DOHH2 (cell line): Measurements from ENCODE around the gene IQSEC1.

Experiments used
- H3F3A ChIP-seq: fragments of 200-600 bp; sonication (generic), shearing (Covaris generic); 2 replicates; pipeline ENCODE4 v1.6.0; 2016; ENCODE audit warnings: antibody characterized with exemption, mild to moderate bottlenecking; ENCODE audit not compliant: control insufficient read depth, insufficient read depth
- H3K27ac ChIP-seq: fragments of 200-600 bp; sonication (generic); 2 replicates; pipeline ENCODE4 v1.5.1; 2014; ENCODE audit warnings: low read depth, mild to moderate bottlenecking, low read length, moderate library complexity
- H3K27me3 ChIP-seq: fragments of 200-600 bp; sonication (generic); 2 replicates; pipeline ENCODE4 v1.6.1; 2014; ENCODE audit warnings: mild to moderate bottlenecking, low read length, mixed read lengths; ENCODE audit not compliant: control insufficient read depth
- H3K36me3 ChIP-seq: fragments of 200-600 bp; sonication (generic); 2 replicates; pipeline ENCODE4 v1.6.1; 2014; ENCODE audit warnings: mild to moderate bottlenecking, low read length, moderate library complexity, mixed read lengths; ENCODE audit not compliant: control insufficient read depth
- H3K4me1 ChIP-seq: fragments of 200-600 bp; sonication (generic); 2 replicates; pipeline ENCODE4 v1.6.1; 2014; ENCODE audit warnings: mild to moderate bottlenecking, low read length, mixed read lengths; ENCODE audit not compliant: control insufficient read depth
- H3K4me2 ChIP-seq: fragments of 200-600 bp; sonication (generic); 2 replicates; pipeline ENCODE4 v1.6.0; 2014; ENCODE audit warnings: mild to moderate bottlenecking, low read length, moderate library complexity
- H3K4me3 ChIP-seq: fragments of 200-600 bp; sonication (generic); 2 replicates; pipeline ENCODE4 v1.5.1; 2014; ENCODE audit warnings: mild to moderate bottlenecking, low read length, mixed read lengths
- H3K79me2 ChIP-seq: fragments of 200-600 bp; sonication (generic); 2 replicates; pipeline ENCODE4 v1.6.1; 2014; ENCODE audit warnings: mild to moderate bottlenecking, low read length, mixed read lengths; ENCODE audit not compliant: control insufficient read depth
- H3K9me2 ChIP-seq: fragments of 200-600 bp; sonication (generic); replicated peaks from 2 replicates; pipeline ENCODE4 v1.6.1; 2014; ENCODE audit warnings: mild to moderate bottlenecking, low read length, mixed read lengths; ENCODE audit not compliant: control insufficient read depth
- H3K9me3 ChIP-seq: fragments of 200-600 bp; sonication (generic); 2 replicates; pipeline ENCODE4 v1.6.1; 2014; ENCODE audit warnings: antibody characterized with exemption, low read length, mixed read lengths; ENCODE audit not compliant: control insufficient read depth, insufficient read depth
- H4K20me1 ChIP-seq: fragments of 200-600 bp; sonication (generic); 2 replicates; pipeline ENCODE4 v1.6.0; 2014; ENCODE audit warnings: low read depth, mild to moderate bottlenecking, antibody characterized with exemption, low read length, moderate library complexity; ENCODE audit not compliant: control insufficient read depth, insufficient read depth
- CTCF ChIP-seq: fragments of 200-600 bp; sonication (generic); IDR thresholded peaks from one replicate; pipeline ENCODE4 v1.5.1; 2014; ENCODE audit warnings: antibody characterized with exemption, mild to moderate bottlenecking, low read depth, low read length; ENCODE audit not compliant: poor library complexity, severe bottlenecking
- EZH2phosphoT487 ChIP-seq: fragments of 200-600 bp; sonication (generic); IDR thresholded peaks from 2 replicates; pipeline ENCODE4 v1.6.1; 2017; ENCODE audit warnings: borderline replicate concordance, mild to moderate bottlenecking, antibody characterized with exemption, low read length, moderate library complexity, mixed read lengths

IQSEC1 gene

GRCh38 chr3:12944849-12945248 is 128.4 kb downstream of the IQSEC1 start:
- no peaks in the 10 kb centered on the region for H3K9me2 ChIP-seq
- no peaks in the 10 kb centered on the region for H3K9me3 ChIP-seq
- no peak overlapping the region for H3K4me3 ChIP-seq
- no peaks in the 10 kb centered on the region for H3K79me2 ChIP-seq
- H3K4me2 ChIP-seq = no peak overlapping the region
- peaks cover 18% of the 10 kb centered on the region; the same call in 1 of the 2 replicates for H3K27me3 ChIP-seq
- H4K20me1 ChIP-seq = no peaks in the 10 kb centered on the region
- TF ChIP-seq EZH2phosphoT487 (no peak), CTCF (no peak)
- no peaks in the 10 kb centered on the region for H3K4me1 ChIP-seq
- no peaks in the 10 kb centered on the region for H3F3A ChIP-seq
- H3K36me3 ChIP-seq = no peaks in the 10 kb centered on the region
- H3K27ac ChIP-seq = no peak overlapping the region

- no peaks in the 10 kb centered on the region for H3K79me2 ChIP-seq
- H3K4me1 ChIP-seq = no peaks in the 10 kb centered on the region
- no peaks in the 10 kb centered on the region for H3K36me3 ChIP-seq
- no peak overlapping the region for H3K4me3 ChIP-seq
- H3F3A ChIP-seq = no peaks in the 10 kb centered on the region
- H3K9me2 ChIP-seq = no peaks in the 10 kb centered on the region
- TF ChIP-seq CTCF (no peak), EZH2phosphoT487 (no peak)
- H3K9me3 ChIP-seq = no peaks in the 10 kb centered on the region
- peaks cover 18% of the 10 kb centered on the region; the same call in 1 of the 2 replicates for H3K27me3 ChIP-seq
- H3K4me2 ChIP-seq = no peak overlapping the region
- no peak overlapping the region for H3K27ac ChIP-seq
- H4K20me1 ChIP-seq = no peaks in the 10 kb centered on the region
Measured at GRCh38 chr3:12944413-12944812, 128.8 kb downstream of the IQSEC1 start.

- Histone ChIP-seq H3K4me2 (no peak overlapping the region), H3K27me3 (peaks cover 18% of the 10 kb centered on the region; the same call in 1 of the 2 replicates), H3K4me3 (no peak overlapping the region), H3K79me2 (no peaks in the 10 kb centered on the region), H3K27ac (no peak overlapping the region), H4K20me1 (no peaks in the 10 kb centered on the region), H3K9me2 (no peaks in the 10 kb centered on the region), H3F3A (no peaks in the 10 kb centered on the region), H3K36me3 (no peaks in the 10 kb centered on the region), H3K4me1 (no peaks in the 10 kb centered on the region), H3K9me3 (no peaks in the 10 kb centered on the region)
- no peak for TF ChIP-seq CTCF
- no peak for TF ChIP-seq EZH2phosphoT487
Measured at GRCh38 chr3:12943124-12944021, 129.9 kb downstream of the IQSEC1 start.
